GM23338 (cell line): ENCODE results near the gene OR2M4. TPM values are rescaled to one million over a fixed set of nuclear protein-coding genes. Genes with fewer than 3 reads are reported as not detected.

Source experiments
- ATAC-seq: fragments of 200-7000 bp; cut with Tn5 transposase; 3 replicates; pipeline ENCODE4 v1.9.1; 2020
- DNase-seq: peaks from one replicate; pipeline ENCODE4 v3.0.0-alpha.2; 2015; ENCODE audit warnings: low spot score
- H2AFZ ChIP-seq: fragments of 200-600 bp; sonication (generic); 2 replicates; pipeline ENCODE4 v1.8.0; 2016; ENCODE audit warnings: antibody characterized with exemption, mild to moderate bottlenecking, moderate library complexity
- H3F3A ChIP-seq: fragments of 200-600 bp; sonication (generic); replicated peaks from 2 replicates; pipeline ENCODE4 v1.8.0; 2017; ENCODE audit warnings: antibody characterized with exemption, mixed run types, low read depth
- H3K27ac ChIP-seq: fragments of 200-600 bp; sonication (generic); 2 replicates; pipeline ENCODE4 v1.6.1; 2016; ENCODE audit warnings: low read depth
- H3K27me3 ChIP-seq: fragments of 200-600 bp; sonication (generic); 2 replicates; pipeline ENCODE4 v1.8.0; 2016; ENCODE audit warnings: mild to moderate bottlenecking, mixed run types, moderate library complexity; ENCODE audit not compliant: insufficient read depth
- H3K36me3 ChIP-seq: fragments of 200-600 bp; sonication (generic); 2 replicates; pipeline ENCODE4 v1.8.0; 2016; ENCODE audit warnings: mild to moderate bottlenecking; ENCODE audit not compliant: insufficient read depth
- H3K4me1 ChIP-seq: fragments of 200-600 bp; sonication (generic); 2 replicates; pipeline ENCODE4 v1.8.0; 2016; ENCODE audit warnings: mild to moderate bottlenecking, moderate library complexity; ENCODE audit not compliant: insufficient read depth
- H3K4me2 ChIP-seq: fragments of 200-600 bp; sonication (generic); 2 replicates; pipeline ENCODE4 v1.7.1; 2017; ENCODE audit warnings: mixed run types
- H3K4me3 ChIP-seq: fragments of 200-600 bp; sonication (generic); 2 replicates; pipeline ENCODE4 v1.6.1; 2016; ENCODE audit warnings: mixed run types
- H3K79me2 ChIP-seq: fragments of 200-600 bp; sonication (generic); replicated peaks from 2 replicates; pipeline ENCODE4 v1.8.0; 2017; ENCODE audit warnings: mild to moderate bottlenecking; ENCODE audit not compliant: insufficient read depth
- H3K9me2 ChIP-seq: fragments of 200-600 bp; sonication (generic); 2 replicates; pipeline ENCODE4 v1.8.0; 2017; ENCODE audit not compliant: insufficient read depth
- H4K20me1 ChIP-seq: fragments of 200-600 bp; sonication (generic); replicated peaks from 2 replicates; pipeline ENCODE4 v1.8.0; 2017; ENCODE audit warnings: mild to moderate bottlenecking; ENCODE audit not compliant: insufficient read depth
- H3K27ac Mint-ChIP-seq: 2 replicates; pipeline ENCODE4 v1.8.0; 2020; ENCODE audit warnings: inconsistent platforms, mild to moderate bottlenecking, moderate library complexity, mixed read lengths
- H3K27me3 Mint-ChIP-seq: 3 replicates; pipeline ENCODE4 v1.8.0; 2022; ENCODE audit warnings: low read depth, mild to moderate bottlenecking, moderate library complexity, mixed read lengths, inconsistent platforms; ENCODE audit not compliant: insufficient read depth, poor library complexity
- H3K36me3 Mint-ChIP-seq: 3 replicates; pipeline ENCODE4 v1.8.0; 2021; ENCODE audit warnings: low read depth, mild to moderate bottlenecking, inconsistent platforms, moderate library complexity, mixed read lengths
- H3K4me1 Mint-ChIP-seq: 3 replicates; pipeline ENCODE4 v1.8.0; 2020; ENCODE audit warnings: mild to moderate bottlenecking, inconsistent platforms, mixed read lengths
- H3K4me3 Mint-ChIP-seq: 3 replicates; pipeline ENCODE4 v1.8.0; 2021; ENCODE audit warnings: moderate library complexity, mild to moderate bottlenecking, inconsistent platforms, mixed read lengths
- H3K9me3 Mint-ChIP-seq: 3 replicates; pipeline ENCODE4 v1.8.0; 2020; ENCODE audit warnings: moderate library complexity, mild to moderate bottlenecking, inconsistent platforms, mixed read lengths
- CREB1 ChIP-seq: fragments of 250-450 bp; sonication (Bioruptor Pico); IDR thresholded peaks from 2 replicates; pipeline ENCODE4 v1.5.0; 2020; ENCODE audit warnings: low read depth, mild to moderate bottlenecking, moderate library complexity
- EZH2 ChIP-seq: fragments of 200-600 bp; sonication (generic); IDR thresholded peaks from one replicate; pipeline ENCODE4 v1.8.0; 2017; ENCODE audit warnings: antibody characterized with exemption, mild to moderate bottlenecking, low read depth; ENCODE audit not compliant: unreplicated experiment
- EZH2phosphoT487 ChIP-seq: fragments of 200-600 bp; sonication (generic); IDR thresholded peaks from one replicate; pipeline ENCODE4 v1.8.1; 2018; ENCODE audit warnings: antibody characterized with exemption; ENCODE audit not compliant: unreplicated experiment
- JUNB ChIP-seq: IDR thresholded peaks from one replicate; pipeline ENCODE4 v1.6.1; 2016; ENCODE audit warnings: antibody characterized with exemption; ENCODE audit not compliant: unreplicated experiment
- NANOG ChIP-seq: IDR thresholded peaks from 2 replicates; pipeline ENCODE4 v1.6.1; 2016; ENCODE audit warnings: antibody characterized with exemption, borderline replicate concordance
- POLR2AphosphoS5 ChIP-seq: IDR thresholded peaks from 2 replicates; pipeline ENCODE4 v1.6.1; 2016; ENCODE audit warnings: antibody characterized with exemption, low read depth
- STAT1 ChIP-seq: IDR thresholded peaks from one replicate; pipeline ENCODE4 v1.6.1; 2016; ENCODE audit warnings: antibody characterized with exemption; ENCODE audit not compliant: unreplicated experiment
- ZNF114 ChIP-seq: fragments of 250-450 bp; sonication (Bioruptor Pico); IDR thresholded peaks from 2 replicates; pipeline ENCODE4 v1.5.0; 2020; ENCODE audit warnings: mild to moderate bottlenecking, moderate library complexity
- ZNF331 ChIP-seq: fragments of 250-450 bp; sonication (Bioruptor Pico); IDR thresholded peaks from 2 replicates; pipeline ENCODE4 v1.5.0; 2020; ENCODE audit warnings: low read depth, mild to moderate bottlenecking, moderate library complexity
- long read RNA-seq: library from polyadenylated mRNA; unstranded; transcript quantifications from one replicate; pipeline ENCODE4 v2.0.0, GENCODE V29; 2020; ENCODE audit not compliant: unreplicated experiment
- polyA plus RNA-seq: library from polyadenylated mRNA; unstranded; fragments of >200 nt; fragmentation: Nextera tagmentation; extraction: Ambion mirVana; gene quantifications from 2 replicates; pipeline ENCODE4 v1.2.1, GENCODE V29; 2016
- total RNA-seq: library from RNA; depleted of rRNA; stranded (reverse); fragments of >200 nt; shearing (Covaris generic); gene quantifications from 2 replicates; pipeline ENCODE4 v1.2.3, GENCODE V29; 2014; rRNA removed
- TF ChIP-seq, protein P1 (sequence below): IDR thresholded peaks from one replicate; pipeline ENCODE4 v1.6.1; 2018; ENCODE audit warnings: antibody characterized with exemption; ENCODE audit not compliant: unreplicated experiment
- TF ChIP-seq, protein P2 (sequence below), 2 experiments: fragments of 200-600 bp in 1 of 2; sonication (generic) in 1 of 2; conservative IDR thresholded peaks; 2 replicates each; pipeline versions ENCODE4 v1.5.1 to v1.6.1; 2016 to 2017; ENCODE audit warnings: antibody characterized with exemption in 2 of 2, low read depth in 2 of 2, mild to moderate bottlenecking in 2 of 2, moderate library complexity in 1 of 2
- TF ChIP-seq, protein P3 (sequence below): IDR thresholded peaks from 2 replicates; pipeline ENCODE4 v1.6.1; 2016; ENCODE audit warnings: antibody characterized with exemption
- TF ChIP-seq, protein P4 (sequence below): fragments of 250-450 bp; sonication (Bioruptor Pico); IDR thresholded peaks from 2 replicates; pipeline ENCODE4 v1.5.0; 2020; ENCODE audit warnings: mild to moderate bottlenecking, moderate library complexity

OR2M4 gene, protein sequence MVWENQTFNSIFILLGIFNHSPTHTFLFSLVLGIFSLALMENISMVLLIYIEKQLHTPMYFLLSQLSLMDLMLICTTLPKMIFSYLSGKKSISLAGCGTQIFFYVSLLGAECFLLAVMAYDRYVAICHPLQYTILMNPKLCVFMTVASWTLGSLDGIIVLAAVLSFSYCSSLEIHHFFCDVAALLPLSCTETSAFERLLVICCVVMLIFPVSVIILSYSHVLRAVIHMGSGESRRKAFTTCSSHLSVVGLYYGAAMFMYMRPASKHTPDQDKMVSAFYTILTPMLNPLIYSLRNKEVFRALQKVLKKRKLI
- total RNA-seq (not detected in 2 replicates), polyA plus RNA-seq (not detected in 2 replicates)
- long read RNA-seq, result 0 reads

DNA sequence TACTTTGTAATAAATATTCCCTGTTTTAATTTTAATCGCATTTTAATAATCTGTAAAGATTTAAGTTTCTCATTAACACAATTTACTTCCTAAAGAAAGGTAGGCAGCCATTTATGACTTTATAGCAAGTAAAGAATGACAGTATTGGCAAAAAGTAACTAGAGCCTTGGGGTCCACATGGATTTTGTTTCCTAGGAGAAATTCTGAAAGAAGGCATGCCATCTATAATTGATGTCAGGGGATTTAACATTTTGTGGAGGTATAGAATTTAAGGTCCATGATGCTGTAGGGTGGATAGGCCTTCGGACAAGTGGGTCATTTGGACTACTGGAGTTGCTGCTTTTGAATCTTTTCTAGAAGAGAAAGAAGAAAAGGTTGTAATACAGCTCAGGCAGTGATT is at the start of gene OR2M4:
TSS of gene OR2M4 (plus strand) at position 301 of the 400 bp plus-strand sequence. CDS start 7,512 bp downstream, outside the sequence.
- TF ChIP-seq STAT1 (no peak), ZNF331 (no peak), POLR2AphosphoS5 (no peak), NANOG (no peak), EZH2 (no peak), JUNB (no peak), ZNF114 (CRISPR knock-in tag) (no peak), EZH2phosphoT487 (no peak), CREB1 (CRISPR knock-in tag) (no peak)
- TF ChIP-seq, protein P1, sequence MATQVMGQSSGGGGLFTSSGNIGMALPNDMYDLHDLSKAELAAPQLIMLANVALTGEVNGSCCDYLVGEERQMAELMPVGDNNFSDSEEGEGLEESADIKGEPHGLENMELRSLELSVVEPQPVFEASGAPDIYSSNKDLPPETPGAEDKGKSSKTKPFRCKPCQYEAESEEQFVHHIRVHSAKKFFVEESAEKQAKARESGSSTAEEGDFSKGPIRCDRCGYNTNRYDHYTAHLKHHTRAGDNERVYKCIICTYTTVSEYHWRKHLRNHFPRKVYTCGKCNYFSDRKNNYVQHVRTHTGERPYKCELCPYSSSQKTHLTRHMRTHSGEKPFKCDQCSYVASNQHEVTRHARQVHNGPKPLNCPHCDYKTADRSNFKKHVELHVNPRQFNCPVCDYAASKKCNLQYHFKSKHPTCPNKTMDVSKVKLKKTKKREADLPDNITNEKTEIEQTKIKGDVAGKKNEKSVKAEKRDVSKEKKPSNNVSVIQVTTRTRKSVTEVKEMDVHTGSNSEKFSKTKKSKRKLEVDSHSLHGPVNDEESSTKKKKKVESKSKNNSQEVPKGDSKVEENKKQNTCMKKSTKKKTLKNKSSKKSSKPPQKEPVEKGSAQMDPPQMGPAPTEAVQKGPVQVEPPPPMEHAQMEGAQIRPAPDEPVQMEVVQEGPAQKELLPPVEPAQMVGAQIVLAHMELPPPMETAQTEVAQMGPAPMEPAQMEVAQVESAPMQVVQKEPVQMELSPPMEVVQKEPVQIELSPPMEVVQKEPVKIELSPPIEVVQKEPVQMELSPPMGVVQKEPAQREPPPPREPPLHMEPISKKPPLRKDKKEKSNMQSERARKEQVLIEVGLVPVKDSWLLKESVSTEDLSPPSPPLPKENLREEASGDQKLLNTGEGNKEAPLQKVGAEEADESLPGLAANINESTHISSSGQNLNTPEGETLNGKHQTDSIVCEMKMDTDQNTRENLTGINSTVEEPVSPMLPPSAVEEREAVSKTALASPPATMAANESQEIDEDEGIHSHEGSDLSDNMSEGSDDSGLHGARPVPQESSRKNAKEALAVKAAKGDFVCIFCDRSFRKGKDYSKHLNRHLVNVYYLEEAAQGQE, result no peak
- TF ChIP-seq, protein P2, sequence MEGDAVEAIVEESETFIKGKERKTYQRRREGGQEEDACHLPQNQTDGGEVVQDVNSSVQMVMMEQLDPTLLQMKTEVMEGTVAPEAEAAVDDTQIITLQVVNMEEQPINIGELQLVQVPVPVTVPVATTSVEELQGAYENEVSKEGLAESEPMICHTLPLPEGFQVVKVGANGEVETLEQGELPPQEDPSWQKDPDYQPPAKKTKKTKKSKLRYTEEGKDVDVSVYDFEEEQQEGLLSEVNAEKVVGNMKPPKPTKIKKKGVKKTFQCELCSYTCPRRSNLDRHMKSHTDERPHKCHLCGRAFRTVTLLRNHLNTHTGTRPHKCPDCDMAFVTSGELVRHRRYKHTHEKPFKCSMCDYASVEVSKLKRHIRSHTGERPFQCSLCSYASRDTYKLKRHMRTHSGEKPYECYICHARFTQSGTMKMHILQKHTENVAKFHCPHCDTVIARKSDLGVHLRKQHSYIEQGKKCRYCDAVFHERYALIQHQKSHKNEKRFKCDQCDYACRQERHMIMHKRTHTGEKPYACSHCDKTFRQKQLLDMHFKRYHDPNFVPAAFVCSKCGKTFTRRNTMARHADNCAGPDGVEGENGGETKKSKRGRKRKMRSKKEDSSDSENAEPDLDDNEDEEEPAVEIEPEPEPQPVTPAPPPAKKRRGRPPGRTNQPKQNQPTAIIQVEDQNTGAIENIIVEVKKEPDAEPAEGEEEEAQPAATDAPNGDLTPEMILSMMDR (conservative IDR thresholded peaks at IDR 0.05; ENCODE audit: low read depth in 2 of 2), result no peak
- TF ChIP-seq, protein P3, sequence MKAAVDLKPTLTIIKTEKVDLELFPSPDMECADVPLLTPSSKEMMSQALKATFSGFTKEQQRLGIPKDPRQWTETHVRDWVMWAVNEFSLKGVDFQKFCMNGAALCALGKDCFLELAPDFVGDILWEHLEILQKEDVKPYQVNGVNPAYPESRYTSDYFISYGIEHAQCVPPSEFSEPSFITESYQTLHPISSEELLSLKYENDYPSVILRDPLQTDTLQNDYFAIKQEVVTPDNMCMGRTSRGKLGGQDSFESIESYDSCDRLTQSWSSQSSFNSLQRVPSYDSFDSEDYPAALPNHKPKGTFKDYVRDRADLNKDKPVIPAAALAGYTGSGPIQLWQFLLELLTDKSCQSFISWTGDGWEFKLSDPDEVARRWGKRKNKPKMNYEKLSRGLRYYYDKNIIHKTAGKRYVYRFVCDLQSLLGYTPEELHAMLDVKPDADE, result no peak
- TF ChIP-seq, protein P4, sequence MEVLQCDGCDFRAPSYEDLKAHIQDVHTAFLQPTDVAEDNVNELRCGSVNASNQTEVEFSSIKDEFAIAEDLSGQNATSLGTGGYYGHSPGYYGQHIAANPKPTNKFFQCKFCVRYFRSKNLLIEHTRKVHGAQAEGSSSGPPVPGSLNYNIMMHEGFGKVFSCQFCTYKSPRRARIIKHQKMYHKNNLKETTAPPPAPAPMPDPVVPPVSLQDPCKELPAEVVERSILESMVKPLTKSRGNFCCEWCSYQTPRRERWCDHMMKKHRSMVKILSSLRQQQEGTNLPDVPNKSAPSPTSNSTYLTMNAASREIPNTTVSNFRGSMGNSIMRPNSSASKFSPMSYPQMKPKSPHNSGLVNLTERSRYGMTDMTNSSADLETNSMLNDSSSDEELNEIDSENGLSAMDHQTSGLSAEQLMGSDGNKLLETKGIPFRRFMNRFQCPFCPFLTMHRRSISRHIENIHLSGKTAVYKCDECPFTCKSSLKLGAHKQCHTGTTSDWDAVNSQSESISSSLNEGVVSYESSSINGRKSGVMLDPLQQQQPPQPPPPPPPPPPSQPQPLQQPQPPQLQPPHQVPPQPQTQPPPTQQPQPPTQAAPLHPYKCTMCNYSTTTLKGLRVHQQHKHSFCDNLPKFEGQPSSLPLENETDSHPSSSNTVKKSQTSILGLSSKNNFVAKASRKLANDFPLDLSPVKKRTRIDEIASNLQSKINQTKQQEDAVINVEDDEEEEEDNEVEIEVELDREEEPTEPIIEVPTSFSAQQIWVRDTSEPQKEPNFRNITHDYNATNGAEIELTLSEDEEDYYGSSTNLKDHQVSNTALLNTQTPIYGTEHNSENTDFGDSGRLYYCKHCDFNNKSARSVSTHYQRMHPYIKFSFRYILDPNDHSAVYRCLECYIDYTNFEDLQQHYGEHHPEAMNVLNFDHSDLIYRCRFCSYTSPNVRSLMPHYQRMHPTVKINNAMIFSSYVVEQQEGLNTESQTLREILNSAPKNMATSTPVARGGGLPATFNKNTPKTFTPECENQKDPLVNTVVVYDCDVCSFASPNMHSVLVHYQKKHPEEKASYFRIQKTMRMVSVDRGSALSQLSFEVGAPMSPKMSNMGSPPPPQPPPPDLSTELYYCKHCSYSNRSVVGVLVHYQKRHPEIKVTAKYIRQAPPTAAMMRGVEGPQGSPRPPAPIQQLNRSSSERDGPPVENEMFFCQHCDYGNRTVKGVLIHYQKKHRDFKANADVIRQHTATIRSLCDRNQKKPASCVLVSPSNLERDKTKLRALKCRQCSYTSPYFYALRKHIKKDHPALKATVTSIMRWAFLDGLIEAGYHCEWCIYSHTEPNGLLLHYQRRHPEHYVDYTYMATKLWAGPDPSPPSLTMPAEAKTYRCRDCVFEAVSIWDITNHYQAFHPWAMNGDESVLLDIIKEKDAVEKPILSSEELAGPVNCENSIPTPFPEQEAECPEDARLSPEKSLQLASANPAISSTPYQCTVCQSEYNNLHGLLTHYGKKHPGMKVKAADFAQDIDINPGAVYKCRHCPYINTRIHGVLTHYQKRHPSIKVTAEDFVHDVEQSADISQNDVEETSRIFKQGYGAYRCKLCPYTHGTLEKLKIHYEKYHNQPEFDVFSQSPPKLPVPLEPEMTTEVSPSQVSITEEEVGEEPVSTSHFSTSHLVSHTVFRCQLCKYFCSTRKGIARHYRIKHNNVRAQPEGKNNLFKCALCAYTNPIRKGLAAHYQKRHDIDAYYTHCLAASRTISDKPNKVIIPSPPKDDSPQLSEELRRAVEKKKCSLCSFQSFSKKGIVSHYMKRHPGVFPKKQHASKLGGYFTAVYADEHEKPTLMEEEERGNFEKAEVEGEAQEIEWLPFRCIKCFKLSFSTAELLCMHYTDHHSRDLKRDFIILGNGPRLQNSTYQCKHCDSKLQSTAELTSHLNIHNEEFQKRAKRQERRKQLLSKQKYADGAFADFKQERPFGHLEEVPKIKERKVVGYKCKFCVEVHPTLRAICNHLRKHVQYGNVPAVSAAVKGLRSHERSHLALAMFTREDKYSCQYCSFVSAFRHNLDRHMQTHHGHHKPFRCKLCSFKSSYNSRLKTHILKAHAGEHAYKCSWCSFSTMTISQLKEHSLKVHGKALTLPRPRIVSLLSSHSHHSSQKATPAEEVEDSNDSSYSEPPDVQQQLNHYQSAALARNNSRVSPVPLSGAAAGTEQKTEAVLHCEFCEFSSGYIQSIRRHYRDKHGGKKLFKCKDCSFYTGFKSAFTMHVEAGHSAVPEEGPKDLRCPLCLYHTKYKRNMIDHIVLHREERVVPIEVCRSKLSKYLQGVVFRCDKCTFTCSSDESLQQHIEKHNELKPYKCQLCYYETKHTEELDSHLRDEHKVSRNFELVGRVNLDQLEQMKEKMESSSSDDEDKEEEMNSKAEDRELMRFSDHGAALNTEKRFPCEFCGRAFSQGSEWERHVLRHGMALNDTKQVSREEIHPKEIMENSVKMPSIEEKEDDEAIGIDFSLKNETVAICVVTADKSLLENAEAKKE (CRISPR knock-in tag), result no peak
- Histone ChIP-seq H3K4me2 (no peak within 1 kb of the TSS), H3K27ac (no peak within 1 kb of the TSS), H3K79me2 (no peaks in the 10 kb centered on the region), H3K36me3 (no peaks in the 10 kb centered on the region; the same call in 1 of the 2 replicates), H2AFZ (no peak within 1 kb of the TSS), H3K4me1 (no peaks in the 10 kb centered on the region), H3K9me2 (no peaks in the 10 kb centered on the region), H3K4me3 (no peak within 1 kb of the TSS), H3F3A (no peaks in the 10 kb centered on the region), H4K20me1 (no peaks in the 10 kb centered on the region), H3K27me3 (no peaks in the 10 kb centered on the region)
- Mint-ChIP-seq H3K4me1 (no peaks in the 10 kb centered on the region), H3K4me3 (no peak within 1 kb of the TSS), H3K27ac (no peak within 1 kb of the TSS), H3K36me3 (peaks cover 18% of the 10 kb centered on the region), H3K27me3 (peaks cover 2% of the 10 kb centered on the region), H3K9me3 (peaks cover 95% of the 10 kb centered on the region)
- DNase-seq, result no peak
- no peak for ATAC-seq
